ENCODE results near the gene SPATA22. TPM values are rescaled to one million over a fixed set of nuclear protein-coding genes. Genes with fewer than 3 reads are reported as not detected.
"Not testable (repeated sequence)": the region's sequence is repeated elsewhere in the genome, so short reads cannot be mapped to it uniquely, and the experiment has no call there.

The SPATA22 gene
- total RNA-seq, 4 donors from 2014 or later: 0.81 to 2.2 TPM; not detected in 2

- H3K9me3 ChIP-seq: peaks cover 0 to 3% (median 0%) of the 10 kb centered on the region in 3 donors
- WGBS, 2 donors (ENCODE audit: low coverage in 1 of 2): 36 to 51% methylated on average over 3 to 6 of the region's 6 CpGs
- TF ChIP-seq EP300 (IDR thresholded peaks at IDR 0.05) (no peak), POLR2A (IDR thresholded peaks at IDR 0.05) (no peak), POLR2AphosphoS5 (IDR thresholded peaks at IDR 0.05) (no peak)
- TF ChIP-seq, protein P1, sequence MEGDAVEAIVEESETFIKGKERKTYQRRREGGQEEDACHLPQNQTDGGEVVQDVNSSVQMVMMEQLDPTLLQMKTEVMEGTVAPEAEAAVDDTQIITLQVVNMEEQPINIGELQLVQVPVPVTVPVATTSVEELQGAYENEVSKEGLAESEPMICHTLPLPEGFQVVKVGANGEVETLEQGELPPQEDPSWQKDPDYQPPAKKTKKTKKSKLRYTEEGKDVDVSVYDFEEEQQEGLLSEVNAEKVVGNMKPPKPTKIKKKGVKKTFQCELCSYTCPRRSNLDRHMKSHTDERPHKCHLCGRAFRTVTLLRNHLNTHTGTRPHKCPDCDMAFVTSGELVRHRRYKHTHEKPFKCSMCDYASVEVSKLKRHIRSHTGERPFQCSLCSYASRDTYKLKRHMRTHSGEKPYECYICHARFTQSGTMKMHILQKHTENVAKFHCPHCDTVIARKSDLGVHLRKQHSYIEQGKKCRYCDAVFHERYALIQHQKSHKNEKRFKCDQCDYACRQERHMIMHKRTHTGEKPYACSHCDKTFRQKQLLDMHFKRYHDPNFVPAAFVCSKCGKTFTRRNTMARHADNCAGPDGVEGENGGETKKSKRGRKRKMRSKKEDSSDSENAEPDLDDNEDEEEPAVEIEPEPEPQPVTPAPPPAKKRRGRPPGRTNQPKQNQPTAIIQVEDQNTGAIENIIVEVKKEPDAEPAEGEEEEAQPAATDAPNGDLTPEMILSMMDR (IDR thresholded peaks at IDR 0.05): no peak
- no peaks in the 10 kb centered on the region for H3K36me3 ChIP-seq
- H3K27me3 ChIP-seq: no peaks in the 10 kb centered on the region
- H3K4me3 ChIP-seq: no peak overlapping the region
- ATAC-seq: no peak
- no peaks in the 10 kb centered on the region for H3K4me1 ChIP-seq
- no peak overlapping the region for H3K27ac ChIP-seq
Observed at GRCh38 chr17:3400055-3400454, 71.6 kb downstream of the SPATA22 start.

DNA sequence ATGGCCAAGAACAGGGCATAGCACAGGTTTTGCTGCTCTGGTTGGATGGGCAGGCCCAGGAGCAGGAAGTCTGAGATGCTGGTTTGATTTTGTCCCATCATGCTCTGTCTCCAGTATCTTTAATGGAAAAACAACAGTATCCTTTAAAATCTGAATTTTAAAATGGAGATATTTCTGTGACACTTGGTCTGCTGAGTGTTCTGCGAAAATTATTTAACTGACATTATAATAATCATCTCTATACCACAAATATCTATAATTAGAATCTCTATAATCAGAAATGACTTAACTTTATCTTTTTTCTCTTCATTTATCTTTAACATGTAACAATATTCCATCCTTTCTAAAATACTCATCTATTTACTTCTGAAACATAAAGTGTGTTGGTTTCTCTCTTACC, 73.3 kb downstream of the SPATA22 start, which contains the start of gene OR1E1:
Gene OR1E1, minus strand, starts transcription at position 101 of the 400 bp plus-strand sequence. Its CDS starts 0 bp downstream, at position 101.
- WGBS, 2 donors (ENCODE audit: low coverage in 1 of 2): 75% methylated on average over 1 of the region's 1 CpG
- H3K36me3 ChIP-seq: no peaks in the 10 kb centered on the region
- H3K4me1 ChIP-seq: no peaks in the 10 kb centered on the region
- H3K9me3 ChIP-seq: no peaks in the 10 kb centered on the region
- no peaks in the 10 kb centered on the region for H3K27me3 ChIP-seq
- no peak for ATAC-seq
- no peak within 1 kb of the TSS for H3K4me3 ChIP-seq
- H3K27ac ChIP-seq: no peak within 1 kb of the TSS
- TF ChIP-seq, protein P1 (IDR thresholded peaks at IDR 0.05): no peak
- TF ChIP-seq EP300 (IDR thresholded peaks at IDR 0.05) (no peak), POLR2A (IDR thresholded peaks at IDR 0.05) (no peak), POLR2AphosphoS5 (IDR thresholded peaks at IDR 0.05) (no peak)

GRCh38 chr17:3397801-3398200, 73.8 kb downstream of the SPATA22 start:
- not testable (repeated sequence) for H3K4me1 ChIP-seq, H3K27me3 ChIP-seq, H3K36me3 ChIP-seq, H3K9me3 ChIP-seq, ATAC-seq, H3K27ac ChIP-seq, H3K4me3 ChIP-seq
- WGBS, 2 donors (ENCODE audit: low coverage in 1 of 2): 46 to 58% methylated on average over 5 to 7 of the region's 7 CpGs

Other genes starting within 250 kb of the SPATA22 start
- gene OR3A1, start 173.5 kb downstream of the SPATA22 start, total RNA-seq: under 1 TPM in 1 of 4 donors, not detected in 3; 0.50 TPM
- under 1 TPM in 3 of 4 donors, not detected in 1; 0.67 to 0.78 (median 0.72) TPM for gene OR3A2, start 85.5 kb downstream of the SPATA22 start, total RNA-seq
- not detected for gene OR1E1, start 73.4 kb downstream of the SPATA22 start, total RNA-seq
- not detected for gene OR3A3, start 60.4 kb downstream of the SPATA22 start, total RNA-seq
- gene OR1E2, start 38.0 kb downstream of the SPATA22 start, total RNA-seq: not detected
- 1 to 10 TPM; 1.4 to 3.4 (median 2.7) TPM for gene ASPA, start 4.2 kb upstream of the SPATA22 start, total RNA-seq
- gene TRPV3, start 86.0 kb upstream of the SPATA22 start, total RNA-seq: under 1 TPM; 0.31 to 0.82 (median 0.70) TPM
- gene TRPV1, start 137.6 kb upstream of the SPATA22 start, total RNA-seq: 1 to 10 TPM; 1.9 to 6.3 (median 4.1) TPM
- gene SHPK, start 164.4 kb upstream of the SPATA22 start, total RNA-seq: 10 to 100 TPM in 2 of 4 donors, 1 to 10 TPM in 2; 5.9 to 11.1 (median 9.8) TPM
- 10 to 100 TPM; 14.8 to 20.5 (median 17.8) TPM for gene CTNS, start 164.9 kb upstream of the SPATA22 start, total RNA-seq
- 100 to 1,000 TPM in 2 of 4 donors, 10 to 100 TPM in 2; 98.5 to 172 (median 109) TPM for gene TAX1BP3, start 196.8 kb upstream of the SPATA22 start, total RNA-seq
- gene EMC6, start 197.0 kb upstream of the SPATA22 start, total RNA-seq: 10 to 100 TPM in 3 of 4 donors, 1 to 10 TPM in 1; 8.5 to 25.3 (median 13.8) TPM
- 1 to 10 TPM in 1 of 4 donors, under 1 TPM in 1, not detected in 2; 0.96 to 2.0 TPM for gene P2RX5, start 224.3 kb upstream of the SPATA22 start, total RNA-seq

Data from gastroesophageal sphincter (tissue), 4 donors.